Natural killer cell (primary cell): Measurements from ENCODE around the gene ACOT7. TPM values are rescaled to one million over a fixed set of nuclear protein-coding genes. Genes with fewer than 3 reads are reported as not detected.
A peak's percentile ranks its signal among the peaks of the same experiment; 100 is the strongest.
"Not testable (repeated sequence)": the region's sequence is repeated elsewhere in the genome, so short reads cannot be mapped to it uniquely, and the experiment has no call there.

Experiments
- ATAC-seq, 3 donors: fragments of 150-1000 bp in 2 of 3; fragments of 200-7000 bp in 1 of 3; cut with Tn5 transposase; 1 replicate in 1 of 3; 2 replicates in 2 of 3; pipeline ENCODE4 v1.10.0; 2021; ENCODE audit warnings: mild to moderate bottlenecking in 2 of 3, moderate library complexity in 2 of 3
- DNase-seq, 2 donors: peaks; one replicate each; pipeline versions ENCODE4 v3.0.0 to v3.0.0-alpha.2; 2013 to 2021; ENCODE audit warnings: mixed read lengths in 1 of 2
- H3K27ac ChIP-seq: one replicate; pipeline ENCODE4 v1.5.1; 2013; ENCODE audit warnings: mild to moderate bottlenecking, low read length
- H3K27me3 ChIP-seq: one replicate; pipeline ENCODE4 v1.6.1; 2013; ENCODE audit warnings: low read length; ENCODE audit not compliant: control insufficient read depth, insufficient read depth
- H3K36me3 ChIP-seq: one replicate; pipeline ENCODE4 v1.6.1; 2013; ENCODE audit warnings: low read length; ENCODE audit not compliant: control insufficient read depth, insufficient read depth
- H3K4me1 ChIP-seq: one replicate; pipeline ENCODE4 v1.6.1; 2013; ENCODE audit warnings: low read length; ENCODE audit not compliant: control insufficient read depth, insufficient read depth
- H3K4me3 ChIP-seq: one replicate; pipeline ENCODE4 v1.5.1; 2013; ENCODE audit warnings: low read length
- H3K9me3 ChIP-seq: one replicate; pipeline ENCODE4 v1.6.1; 2013; ENCODE audit warnings: low read length; ENCODE audit not compliant: control insufficient read depth, insufficient read depth
- H3K27ac Mint-ChIP-seq, 2 donors: one replicate each; pipeline ENCODE4 v1.8.0; 2022; ENCODE audit warnings: mild to moderate bottlenecking in 2 of 2, mixed read lengths in 2 of 2, moderate library complexity in 1 of 2
- H3K27me3 Mint-ChIP-seq, 2 donors: one replicate each; pipeline ENCODE4 v1.8.0; 2022; ENCODE audit warnings: low read depth in 2 of 2, mixed read lengths in 2 of 2
- H3K36me3 Mint-ChIP-seq: one replicate; pipeline ENCODE4 v1.8.0; 2022; ENCODE audit warnings: mixed read lengths
- H3K4me1 Mint-ChIP-seq, 2 donors: one replicate each; pipeline ENCODE4 v1.8.0; 2022; ENCODE audit warnings: mixed read lengths in 2 of 2
- H3K4me3 Mint-ChIP-seq: one replicate; pipeline ENCODE4 v1.8.0; 2022; ENCODE audit warnings: mild to moderate bottlenecking, moderate library complexity, mixed read lengths
- H3K9me3 Mint-ChIP-seq, 2 donors: one replicate each; pipeline ENCODE4 v1.8.0; 2022; ENCODE audit warnings: mixed read lengths in 2 of 2
- WGBS: methylation state at CpG from one replicate; pipeline ENCODE4 v1.1.7; 2013; ENCODE audit warnings: missing lambda C conversion rate; ENCODE audit not compliant: insufficient coverage; 5-methylcytosine and 5-hydroxymethylcytosine counted together
- intact Hi-C: fragments of 100-400 bp; cut with micrococcal nuclease; formaldehyde crosslinking; loops from one replicate; pipeline ENCODE4 v1.14.2; 2022
- total RNA-seq, 4 donors: library from RNA; stranded (reverse); fragments of 120-200 nt in 1 of 4; gene quantifications; one replicate each; pipeline versions ENCODE4 v1.2.3 to v1.2.4, GENCODE V29; 2013 to 2022
- TF ChIP-seq, protein P1 (sequence below): fragments of 200-600 bp; IDR thresholded peaks from one replicate; pipeline ENCODE4 v1.8.0; 2022; ENCODE audit warnings: antibody characterized with exemption

Gene ACOT7
- total RNA-seq, 3 donors from 2014 or later (not counting 1 experiment from before 2014, with no cell fraction given) = 11.5 to 16.9 (median 15.4) TPM

DNA sequence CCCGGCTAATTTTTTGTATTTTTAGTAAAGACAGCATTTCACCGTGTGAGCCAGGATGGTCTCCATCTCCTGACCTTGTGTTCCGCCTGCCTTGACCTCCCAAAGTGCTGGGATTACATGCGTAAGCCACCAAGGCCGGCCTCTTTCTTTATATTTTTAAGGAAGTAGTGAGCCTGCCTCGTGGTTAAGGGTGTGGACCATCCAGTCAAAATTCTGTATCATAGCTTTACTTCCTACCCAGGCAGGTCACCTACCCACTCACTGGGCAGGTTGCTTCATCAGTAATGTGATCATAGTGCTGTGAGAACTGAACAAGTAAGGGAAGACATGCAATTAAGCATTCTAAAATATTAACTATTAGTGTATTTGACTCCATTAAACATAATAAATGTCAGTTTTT lies 8.1 kb upstream of the ACOT7 start:
- H3K36me3 Mint-ChIP-seq = no peaks in the 10 kb centered on the region
- H3K4me1 Mint-ChIP-seq = peaks cover 0 to 12% of the 10 kb centered on the region in 2 donors
- H3K27ac Mint-ChIP-seq = no peak overlapping the region
- DNase-seq (no peak), ATAC-seq (no peak)
- peaks cover 10% of the 10 kb centered on the region in 2 donors for H3K27me3 Mint-ChIP-seq
- Histone ChIP-seq H3K27me3 (peaks cover 4% of the 10 kb centered on the region), H3K9me3 (no peaks in the 10 kb centered on the region), H3K36me3 (no peaks in the 10 kb centered on the region), H3K4me3 (no peak overlapping the region), H3K27ac (no peak overlapping the region), H3K4me1 (no peaks in the 10 kb centered on the region)
- intact Hi-C loops = no loop called here
- TF ChIP-seq, protein P1, sequence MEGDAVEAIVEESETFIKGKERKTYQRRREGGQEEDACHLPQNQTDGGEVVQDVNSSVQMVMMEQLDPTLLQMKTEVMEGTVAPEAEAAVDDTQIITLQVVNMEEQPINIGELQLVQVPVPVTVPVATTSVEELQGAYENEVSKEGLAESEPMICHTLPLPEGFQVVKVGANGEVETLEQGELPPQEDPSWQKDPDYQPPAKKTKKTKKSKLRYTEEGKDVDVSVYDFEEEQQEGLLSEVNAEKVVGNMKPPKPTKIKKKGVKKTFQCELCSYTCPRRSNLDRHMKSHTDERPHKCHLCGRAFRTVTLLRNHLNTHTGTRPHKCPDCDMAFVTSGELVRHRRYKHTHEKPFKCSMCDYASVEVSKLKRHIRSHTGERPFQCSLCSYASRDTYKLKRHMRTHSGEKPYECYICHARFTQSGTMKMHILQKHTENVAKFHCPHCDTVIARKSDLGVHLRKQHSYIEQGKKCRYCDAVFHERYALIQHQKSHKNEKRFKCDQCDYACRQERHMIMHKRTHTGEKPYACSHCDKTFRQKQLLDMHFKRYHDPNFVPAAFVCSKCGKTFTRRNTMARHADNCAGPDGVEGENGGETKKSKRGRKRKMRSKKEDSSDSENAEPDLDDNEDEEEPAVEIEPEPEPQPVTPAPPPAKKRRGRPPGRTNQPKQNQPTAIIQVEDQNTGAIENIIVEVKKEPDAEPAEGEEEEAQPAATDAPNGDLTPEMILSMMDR = no peak
- H3K4me3 Mint-ChIP-seq = no peak overlapping the region
- 67% methylated on average over 5 of the region's 6 CpGs for WGBS
- H3K9me3 Mint-ChIP-seq = no peaks in the 10 kb centered on the region

- Histone ChIP-seq H3K36me3 (no peaks in the 10 kb centered on the region), H3K9me3 (no peaks in the 10 kb centered on the region), H3K27me3 (no peaks in the 10 kb centered on the region), H3K4me1 (peaks cover 9% of the 10 kb centered on the region), H3K4me3 (no peak overlapping the region), H3K27ac (no peak overlapping the region)
- TF ChIP-seq, protein P1 = no peak
- peaks cover 8 to 11% of the 10 kb centered on the region in 2 donors for H3K4me1 Mint-ChIP-seq
- WGBS = no CpG with 5 or more reads among the region's 3 CpGs
- intact Hi-C loops = no loop called here
- ATAC-seq (no peak), DNase-seq (no peak)
- no peak overlapping the region for H3K4me3 Mint-ChIP-seq
- no peaks in the 10 kb centered on the region for H3K9me3 Mint-ChIP-seq
- H3K27ac Mint-ChIP-seq = peak overlapping the region in 1 of 2 donors; percentile 22
- H3K27me3 Mint-ChIP-seq = peaks cover 0 to 10% of the 10 kb centered on the region in 2 donors
- H3K36me3 Mint-ChIP-seq = no peaks in the 10 kb centered on the region
Observed at GRCh38 chr1:6399294-6399693, 5.7 kb upstream of the ACOT7 start.

- H3K27me3 Mint-ChIP-seq = peaks cover 0 to 10% of the 10 kb centered on the region in 2 donors
- no peaks in the 10 kb centered on the region for H3K36me3 Mint-ChIP-seq
- Histone ChIP-seq H3K9me3 (no peaks in the 10 kb centered on the region), H3K27me3 (no peaks in the 10 kb centered on the region), H3K36me3 (no peaks in the 10 kb centered on the region), H3K27ac (no peak overlapping the region), H3K4me3 (no peak overlapping the region), H3K4me1 (peaks cover 14% of the 10 kb centered on the region)
- intact Hi-C loops = no loop called here
- WGBS = 90% methylated on average over 10 of the region's 10 CpGs
- ATAC-seq (no peak), DNase-seq (no peak)
- H3K27ac Mint-ChIP-seq = no peak overlapping the region
- H3K4me3 Mint-ChIP-seq = no peak overlapping the region
- no peaks in the 10 kb centered on the region for H3K9me3 Mint-ChIP-seq
- peaks cover 15 to 18% of the 10 kb centered on the region in 2 donors for H3K4me1 Mint-ChIP-seq
- TF ChIP-seq, protein P1 = no peak
Observed at GRCh38 chr1:6397844-6398441, 4.4 kb upstream of the ACOT7 start.

- DNase-seq (no peak), ATAC-seq (no peak)
- Histone ChIP-seq H3K9me3 (no peaks in the 10 kb centered on the region), H3K27ac (no peak overlapping the region), H3K4me3 (no peak overlapping the region), H3K4me1 (peaks cover 22% of the 10 kb centered on the region), H3K27me3 (no peaks in the 10 kb centered on the region), H3K36me3 (no peaks in the 10 kb centered on the region)
- H3K4me1 Mint-ChIP-seq = peaks cover 21 to 25% of the 10 kb centered on the region in 2 donors
- TF ChIP-seq, protein P1 = no peak
- no peaks in the 10 kb centered on the region for H3K9me3 Mint-ChIP-seq
- H3K27ac Mint-ChIP-seq = no peak overlapping the region
- H3K27me3 Mint-ChIP-seq = peaks cover 0 to 10% of the 10 kb centered on the region in 2 donors
- no peaks in the 10 kb centered on the region for H3K36me3 Mint-ChIP-seq
- H3K4me3 Mint-ChIP-seq = peak overlapping the region; percentile 58
- intact Hi-C loops = no loop called here
Observed at GRCh38 chr1:6396998-6397397, 3.4 kb upstream of the ACOT7 start.

DNA sequence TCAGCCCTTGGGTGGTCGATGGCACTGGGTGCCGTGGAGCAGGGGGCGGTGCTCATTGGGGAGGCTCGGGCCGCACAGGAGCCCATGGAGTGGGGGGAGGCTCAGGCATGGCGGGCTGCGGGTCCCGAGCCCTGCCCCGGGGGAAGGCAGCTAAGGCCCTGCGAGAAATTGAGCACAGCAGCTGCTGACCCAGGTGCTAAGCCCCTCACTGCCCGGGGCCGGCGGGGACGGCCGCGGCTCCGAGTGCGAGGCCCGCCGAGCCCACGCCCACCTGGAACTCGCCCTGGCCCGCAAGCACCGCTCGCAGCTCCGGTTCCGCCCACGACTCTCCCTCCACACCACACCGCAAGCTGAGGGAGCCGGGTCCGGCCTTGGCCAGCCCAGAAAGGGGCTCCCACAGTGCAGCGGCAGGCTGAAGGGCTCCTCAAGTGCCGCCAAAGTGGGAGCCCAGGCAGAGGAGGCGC lies 2.2 kb upstream of the ACOT7 start:
- H3K36me3 Mint-ChIP-seq, H3K36me3 ChIP-seq, H3K9me3 ChIP-seq, H3K27me3 ChIP-seq, DNase-seq, ATAC-seq, H3K4me3 Mint-ChIP-seq, H3K27ac Mint-ChIP-seq, H3K27ac ChIP-seq, H3K9me3 Mint-ChIP-seq, H3K27me3 Mint-ChIP-seq, H3K4me3 ChIP-seq, intact Hi-C loops: not testable (repeated sequence)
- peaks cover 24% of the 10 kb centered on the region for H3K4me1 ChIP-seq
- H3K4me1 Mint-ChIP-seq = peaks cover 21 to 28% of the 10 kb centered on the region in 2 donors
- WGBS = 98% methylated on average over 34 of the region's 34 CpGs
